ENCODE results near the gene GPHA2. TPM values are rescaled to one million over a fixed set of nuclear protein-coding genes. Genes with fewer than 3 reads are reported as not detected.

Gene GPHA2
- total RNA-seq, 1 donor from 2014 or later: not detected

DNA sequence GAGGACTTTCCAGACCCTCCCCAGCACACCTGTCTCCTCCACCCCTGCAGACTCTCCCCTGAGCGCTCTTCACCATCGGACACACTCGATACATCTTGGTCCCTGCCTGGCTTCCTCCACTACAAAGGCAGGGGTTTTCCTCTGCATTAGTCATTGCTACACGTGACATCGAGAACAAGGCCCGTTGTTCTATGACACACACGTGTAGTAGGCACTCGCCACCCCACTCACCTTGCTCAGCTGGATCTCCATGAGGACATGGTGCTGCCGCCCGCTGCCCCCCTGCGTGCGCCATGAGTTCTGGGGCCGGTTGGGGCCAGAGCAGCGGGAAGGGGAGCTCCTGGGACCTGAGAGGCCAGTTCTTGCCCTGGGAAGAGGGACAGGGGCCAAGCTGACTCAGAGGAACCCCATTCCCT is 35.4 kb downstream of the GPHA2 start:
- H3K4me3 Mint-ChIP-seq (ENCODE audit: unreplicated experiment): no peak overlapping the region
- no peaks in the 10 kb centered on the region for H3K4me1 Mint-ChIP-seq (ENCODE audit: low read depth, unreplicated experiment)
- Histone ChIP-seq H4K20me1 (ENCODE audit: insufficient read depth, low read length) (no peaks in the 10 kb centered on the region), H2AFZ (ENCODE audit: low read depth, low read length) (no peak overlapping the region), H3K27ac (ENCODE audit: low read depth, low read length) (no peak overlapping the region), H3K27me3 (ENCODE audit: insufficient read depth, low read length) (no peaks in the 10 kb centered on the region), H3K36me3 (ENCODE audit: insufficient read depth, low read length) (peaks cover 4% of the 10 kb centered on the region), H3K4me1 (ENCODE audit: insufficient read depth, low read length) (peaks cover 3% of the 10 kb centered on the region), H3K79me2 (ENCODE audit: insufficient read depth, low read length) (no peaks in the 10 kb centered on the region), H3K9ac (ENCODE audit: low read length) (no peak overlapping the region), H3K4me2 (ENCODE audit: low read length) (no peak overlapping the region), H3K4me3 (ENCODE audit: insufficient read depth, low read depth, low read length) (no peak overlapping the region), H3K9me3 (ENCODE audit: insufficient read depth, low read depth, low read length) (no peaks in the 10 kb centered on the region)
- no peak overlapping the region for H3K27ac Mint-ChIP-seq (ENCODE audit: unreplicated experiment)
- H3K36me3 Mint-ChIP-seq (ENCODE audit: low read depth, unreplicated experiment): peaks cover 11% of the 10 kb centered on the region
- H3K9me3 Mint-ChIP-seq (ENCODE audit: unreplicated experiment): no peaks in the 10 kb centered on the region
- DNase-seq (ENCODE audit: low read depth) (no peak), FAIRE-seq (no peak)
- no peaks in the 10 kb centered on the region for H3K27me3 Mint-ChIP-seq (ENCODE audit: low read depth, unreplicated experiment)
- no peak for TF ChIP-seq EZH2 (IDR thresholded peaks at IDR 0.05; ENCODE audit: insufficient read depth, low read length)
- TF ChIP-seq, protein P1, sequence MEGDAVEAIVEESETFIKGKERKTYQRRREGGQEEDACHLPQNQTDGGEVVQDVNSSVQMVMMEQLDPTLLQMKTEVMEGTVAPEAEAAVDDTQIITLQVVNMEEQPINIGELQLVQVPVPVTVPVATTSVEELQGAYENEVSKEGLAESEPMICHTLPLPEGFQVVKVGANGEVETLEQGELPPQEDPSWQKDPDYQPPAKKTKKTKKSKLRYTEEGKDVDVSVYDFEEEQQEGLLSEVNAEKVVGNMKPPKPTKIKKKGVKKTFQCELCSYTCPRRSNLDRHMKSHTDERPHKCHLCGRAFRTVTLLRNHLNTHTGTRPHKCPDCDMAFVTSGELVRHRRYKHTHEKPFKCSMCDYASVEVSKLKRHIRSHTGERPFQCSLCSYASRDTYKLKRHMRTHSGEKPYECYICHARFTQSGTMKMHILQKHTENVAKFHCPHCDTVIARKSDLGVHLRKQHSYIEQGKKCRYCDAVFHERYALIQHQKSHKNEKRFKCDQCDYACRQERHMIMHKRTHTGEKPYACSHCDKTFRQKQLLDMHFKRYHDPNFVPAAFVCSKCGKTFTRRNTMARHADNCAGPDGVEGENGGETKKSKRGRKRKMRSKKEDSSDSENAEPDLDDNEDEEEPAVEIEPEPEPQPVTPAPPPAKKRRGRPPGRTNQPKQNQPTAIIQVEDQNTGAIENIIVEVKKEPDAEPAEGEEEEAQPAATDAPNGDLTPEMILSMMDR (IDR thresholded peaks at IDR 0.05; ENCODE audit: insufficient read depth, low read depth, low read length): no peak

DNA sequence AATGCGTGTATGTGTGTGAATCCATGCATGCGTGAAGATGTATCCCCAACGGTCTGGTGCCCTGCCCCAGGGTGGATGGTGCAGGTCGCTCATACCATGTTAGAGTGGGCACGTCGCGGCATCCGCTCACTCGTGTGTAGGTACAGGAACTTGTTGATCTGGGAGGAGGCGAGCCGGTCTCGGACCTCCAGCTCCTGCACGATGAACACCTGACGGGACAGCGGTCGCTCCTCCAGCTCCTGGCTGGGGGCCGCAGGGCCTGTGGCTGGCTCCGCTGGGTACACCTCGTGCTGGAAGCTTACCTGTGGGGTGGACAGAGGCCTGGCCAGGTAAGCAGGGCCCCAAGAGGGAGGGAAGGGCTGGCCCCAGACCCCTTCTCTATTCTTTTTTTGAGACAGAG is 37.2 kb downstream of the GPHA2 start:
- FAIRE-seq: no peak
- peaks cover 9% of the 10 kb centered on the region for H3K36me3 Mint-ChIP-seq (ENCODE audit: low read depth, unreplicated experiment)
- H3K4me3 Mint-ChIP-seq (ENCODE audit: unreplicated experiment): no peak overlapping the region

DNA sequence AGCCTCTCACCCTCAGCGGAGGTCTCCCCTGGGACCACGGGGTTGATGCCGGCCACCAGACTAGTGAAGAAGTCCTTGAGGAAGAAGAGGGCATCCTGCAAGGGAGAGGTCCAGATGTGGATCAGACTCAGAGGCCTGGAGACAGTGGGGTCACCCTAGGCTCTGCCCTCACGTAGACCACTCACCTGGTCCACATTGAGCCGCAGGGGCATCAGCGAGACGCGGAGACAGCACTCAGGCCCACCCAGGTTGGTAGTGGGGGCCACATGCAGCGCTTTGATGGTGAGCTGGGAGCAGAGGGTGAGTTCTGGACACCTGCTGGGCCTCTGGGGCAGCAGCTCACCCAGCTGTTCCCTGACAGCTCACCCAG is 37.6 kb downstream of the GPHA2 start:
- Mint-ChIP-seq H3K4me3 (ENCODE audit: unreplicated experiment) (no peak overlapping the region), H3K36me3 (ENCODE audit: low read depth, unreplicated experiment) (peaks cover 9% of the 10 kb centered on the region), H3K4me1 (ENCODE audit: low read depth, unreplicated experiment) (no peaks in the 10 kb centered on the region), H3K9me3 (ENCODE audit: unreplicated experiment) (no peaks in the 10 kb centered on the region), H3K27ac (ENCODE audit: unreplicated experiment) (no peak overlapping the region), H3K27me3 (ENCODE audit: low read depth, unreplicated experiment) (no peaks in the 10 kb centered on the region)
- H3K27ac ChIP-seq (ENCODE audit: low read depth, low read length): no peak overlapping the region
- H3K4me2 ChIP-seq (ENCODE audit: low read length): no peak overlapping the region
- no peak overlapping the region for H2AFZ ChIP-seq (ENCODE audit: low read depth, low read length)
- no peaks in the 10 kb centered on the region for H3K9me3 ChIP-seq (ENCODE audit: insufficient read depth, low read depth, low read length)
- H3K4me3 ChIP-seq (ENCODE audit: insufficient read depth, low read depth, low read length): no peak overlapping the region
- H3K36me3 ChIP-seq (ENCODE audit: insufficient read depth, low read length): peaks cover 4% of the 10 kb centered on the region
- H3K27me3 ChIP-seq (ENCODE audit: insufficient read depth, low read length): no peaks in the 10 kb centered on the region
- H3K9ac ChIP-seq (ENCODE audit: low read length): no peak overlapping the region
- peaks cover 3% of the 10 kb centered on the region for H3K4me1 ChIP-seq (ENCODE audit: insufficient read depth, low read length)
- FAIRE-seq (no peak), DNase-seq (ENCODE audit: low read depth) (no peak)
- no peaks in the 10 kb centered on the region for H4K20me1 ChIP-seq (ENCODE audit: insufficient read depth, low read length)
- no peak for TF ChIP-seq EZH2 (IDR thresholded peaks at IDR 0.05; ENCODE audit: insufficient read depth, low read length)
- TF ChIP-seq, protein P1 (IDR thresholded peaks at IDR 0.05; ENCODE audit: insufficient read depth, low read depth, low read length): no peak
- H3K79me2 ChIP-seq (ENCODE audit: insufficient read depth, low read length): no peaks in the 10 kb centered on the region

More for the DNA sequence above, 37.2 kb downstream of the GPHA2 start:
- DNase-seq (ENCODE audit: low read depth): no peak
- no peak overlapping the region for H3K4me3 ChIP-seq (ENCODE audit: insufficient read depth, low read depth, low read length)
- peaks cover 4% of the 10 kb centered on the region for H3K36me3 ChIP-seq (ENCODE audit: insufficient read depth, low read length)
- H3K4me2 ChIP-seq (ENCODE audit: low read length): no peak overlapping the region
- no peaks in the 10 kb centered on the region for H3K27me3 ChIP-seq (ENCODE audit: insufficient read depth, low read length)
- Mint-ChIP-seq H3K4me1 (ENCODE audit: low read depth, unreplicated experiment) (no peaks in the 10 kb centered on the region), H3K27ac (ENCODE audit: unreplicated experiment) (no peak overlapping the region), H3K9me3 (ENCODE audit: unreplicated experiment) (no peaks in the 10 kb centered on the region), H3K27me3 (ENCODE audit: low read depth, unreplicated experiment) (no peaks in the 10 kb centered on the region)
- H3K79me2 ChIP-seq (ENCODE audit: insufficient read depth, low read length): no peaks in the 10 kb centered on the region
- TF ChIP-seq, protein P1 (IDR thresholded peaks at IDR 0.05; ENCODE audit: insufficient read depth, low read depth, low read length): no peak
- TF ChIP-seq EZH2 (IDR thresholded peaks at IDR 0.05; ENCODE audit: insufficient read depth, low read length): no peak
- H4K20me1 ChIP-seq (ENCODE audit: insufficient read depth, low read length): no peaks in the 10 kb centered on the region
- no peak overlapping the region for H2AFZ ChIP-seq (ENCODE audit: low read depth, low read length)
- no peaks in the 10 kb centered on the region for H3K9me3 ChIP-seq (ENCODE audit: insufficient read depth, low read depth, low read length)
- no peak overlapping the region for H3K9ac ChIP-seq (ENCODE audit: low read length)
- H3K4me1 ChIP-seq (ENCODE audit: insufficient read depth, low read length): peaks cover 3% of the 10 kb centered on the region
- H3K27ac ChIP-seq (ENCODE audit: low read depth, low read length): no peak overlapping the region
